Raji (cell line): Measurements from ENCODE around the gene CRAMP1.

Experiments
- POLR2A ChIP-seq: IDR thresholded peaks from 2 replicates; pipeline ENCODE4 v1.6.1; 2011; ENCODE audit warnings: low read depth, low read length, control low read depth; ENCODE audit not compliant: insufficient read depth

The CRAMP1 gene

GRCh38 chr16:1590366-1590765 lies 21.8 kb upstream of the CRAMP1 start:
- no peak for TF ChIP-seq POLR2A

- no peak for TF ChIP-seq POLR2A
These were observed 21.0 kb upstream of the CRAMP1 start for GRCh38 chr16:1590930-1591705.

GRCh38 chr16:1592446-1592845 lies 19.7 kb upstream of the CRAMP1 start:
- no peak for TF ChIP-seq POLR2A

- no peak for TF ChIP-seq POLR2A
These were observed 15.6 kb upstream of the CRAMP1 start for GRCh38 chr16:1596516-1596915.

- TF ChIP-seq POLR2A = no peak
These were observed 15.0 kb upstream of the CRAMP1 start for GRCh38 chr16:1597154-1597553.

GRCh38 chr16:1601031-1601430 lies 11.1 kb upstream of the CRAMP1 start:
- no peak for TF ChIP-seq POLR2A

- no peak for TF ChIP-seq POLR2A
These were observed 10.7 kb upstream of the CRAMP1 start for GRCh38 chr16:1601489-1601888.

- TF ChIP-seq POLR2A = no peak
These were observed 9.9 kb upstream of the CRAMP1 start for GRCh38 chr16:1602285-1602684.

GRCh38 chr16:1606774-1607173 lies 5.4 kb upstream of the CRAMP1 start:
- TF ChIP-seq POLR2A = no peak

GRCh38 chr16:1607971-1608370 lies 4.2 kb upstream of the CRAMP1 start:
- no peak for TF ChIP-seq POLR2A

GRCh38 chr16:1610071-1610898 lies 1.9 kb upstream of the CRAMP1 start:
- TF ChIP-seq POLR2A = peak; percentile 50

- TF ChIP-seq POLR2A = no peak
These were observed 1.1 kb upstream of the CRAMP1 start for GRCh38 chr16:1610899-1611632.

- no peak for TF ChIP-seq POLR2A
These were observed 1.1 kb downstream of the CRAMP1 start for GRCh38 chr16:1613211-1613622.

GRCh38 chr16:1613728-1614455 lies 1.7 kb downstream of the CRAMP1 start:
- TF ChIP-seq POLR2A = no peak
